GM23338 (cell line): ENCODE results near the gene EFS.

ENCODE experiments used
- POLR2AphosphoS5 ChIP-seq: IDR thresholded peaks from 2 replicates; pipeline ENCODE4 v1.6.1; 2016; ENCODE audit warnings: antibody characterized with exemption, low read depth
- TF ChIP-seq, protein P1 (sequence below), 2 experiments: fragments of 200-600 bp in 1 of 2; sonication (generic) in 1 of 2; conservative IDR thresholded peaks; 2 replicates each; pipeline versions ENCODE4 v1.5.1 to v1.6.1; 2016 to 2017; ENCODE audit warnings: antibody characterized with exemption in 2 of 2, low read depth in 2 of 2, mild to moderate bottlenecking in 2 of 2, moderate library complexity in 1 of 2

DNA sequence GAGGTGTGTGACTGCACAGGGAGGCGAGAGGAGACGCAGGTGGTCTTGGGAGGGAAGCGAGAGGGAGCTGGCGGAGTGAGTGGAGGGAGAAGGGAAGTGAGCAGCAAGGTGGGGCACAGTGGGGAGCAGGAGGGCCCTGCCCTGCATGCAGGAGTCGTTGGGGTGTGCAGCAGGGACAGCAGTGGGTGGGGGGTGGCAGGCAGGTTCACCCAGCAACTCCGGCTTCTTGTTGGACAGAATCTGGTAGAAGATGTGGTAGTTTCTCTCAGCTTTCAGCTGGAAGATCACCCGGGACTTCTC, 38.1 kb upstream of the EFS start:
- TF ChIP-seq, protein P1, sequence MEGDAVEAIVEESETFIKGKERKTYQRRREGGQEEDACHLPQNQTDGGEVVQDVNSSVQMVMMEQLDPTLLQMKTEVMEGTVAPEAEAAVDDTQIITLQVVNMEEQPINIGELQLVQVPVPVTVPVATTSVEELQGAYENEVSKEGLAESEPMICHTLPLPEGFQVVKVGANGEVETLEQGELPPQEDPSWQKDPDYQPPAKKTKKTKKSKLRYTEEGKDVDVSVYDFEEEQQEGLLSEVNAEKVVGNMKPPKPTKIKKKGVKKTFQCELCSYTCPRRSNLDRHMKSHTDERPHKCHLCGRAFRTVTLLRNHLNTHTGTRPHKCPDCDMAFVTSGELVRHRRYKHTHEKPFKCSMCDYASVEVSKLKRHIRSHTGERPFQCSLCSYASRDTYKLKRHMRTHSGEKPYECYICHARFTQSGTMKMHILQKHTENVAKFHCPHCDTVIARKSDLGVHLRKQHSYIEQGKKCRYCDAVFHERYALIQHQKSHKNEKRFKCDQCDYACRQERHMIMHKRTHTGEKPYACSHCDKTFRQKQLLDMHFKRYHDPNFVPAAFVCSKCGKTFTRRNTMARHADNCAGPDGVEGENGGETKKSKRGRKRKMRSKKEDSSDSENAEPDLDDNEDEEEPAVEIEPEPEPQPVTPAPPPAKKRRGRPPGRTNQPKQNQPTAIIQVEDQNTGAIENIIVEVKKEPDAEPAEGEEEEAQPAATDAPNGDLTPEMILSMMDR (conservative IDR thresholded peaks at IDR 0.05; ENCODE audit: low read depth in 2 of 2) = no peak
- no peak for TF ChIP-seq POLR2AphosphoS5
